ENCODE measurements around the gene RPGRIP1L.
"Not testable (repeated sequence)": the region's sequence is repeated elsewhere in the genome, so short reads cannot be mapped to it uniquely, and the experiment has no call there.

Gene RPGRIP1L

DNA sequence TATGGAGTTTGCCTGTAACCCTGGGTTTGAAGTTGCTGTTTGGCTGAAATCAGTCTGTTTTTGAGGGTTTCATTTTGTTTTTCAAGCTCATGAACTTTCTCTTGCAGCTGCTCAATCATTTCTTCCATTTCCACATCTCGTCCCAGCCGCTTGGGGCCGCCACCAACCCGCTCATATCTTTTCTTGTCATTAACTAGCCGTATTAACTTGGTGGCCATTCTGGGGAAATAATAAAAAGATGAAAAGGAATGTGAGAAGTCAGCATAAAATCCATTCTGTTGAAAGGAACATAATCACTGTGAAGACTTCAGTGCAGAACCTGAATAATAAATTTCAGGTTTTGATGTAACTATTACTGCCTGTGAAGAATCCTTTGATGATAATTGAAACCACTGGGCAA is 11.5 kb downstream of the RPGRIP1L start:
- H3K4me3 ChIP-seq (ENCODE audit: low read depth, low read length): no peak overlapping the region
- TF ChIP-seq, protein P1, sequence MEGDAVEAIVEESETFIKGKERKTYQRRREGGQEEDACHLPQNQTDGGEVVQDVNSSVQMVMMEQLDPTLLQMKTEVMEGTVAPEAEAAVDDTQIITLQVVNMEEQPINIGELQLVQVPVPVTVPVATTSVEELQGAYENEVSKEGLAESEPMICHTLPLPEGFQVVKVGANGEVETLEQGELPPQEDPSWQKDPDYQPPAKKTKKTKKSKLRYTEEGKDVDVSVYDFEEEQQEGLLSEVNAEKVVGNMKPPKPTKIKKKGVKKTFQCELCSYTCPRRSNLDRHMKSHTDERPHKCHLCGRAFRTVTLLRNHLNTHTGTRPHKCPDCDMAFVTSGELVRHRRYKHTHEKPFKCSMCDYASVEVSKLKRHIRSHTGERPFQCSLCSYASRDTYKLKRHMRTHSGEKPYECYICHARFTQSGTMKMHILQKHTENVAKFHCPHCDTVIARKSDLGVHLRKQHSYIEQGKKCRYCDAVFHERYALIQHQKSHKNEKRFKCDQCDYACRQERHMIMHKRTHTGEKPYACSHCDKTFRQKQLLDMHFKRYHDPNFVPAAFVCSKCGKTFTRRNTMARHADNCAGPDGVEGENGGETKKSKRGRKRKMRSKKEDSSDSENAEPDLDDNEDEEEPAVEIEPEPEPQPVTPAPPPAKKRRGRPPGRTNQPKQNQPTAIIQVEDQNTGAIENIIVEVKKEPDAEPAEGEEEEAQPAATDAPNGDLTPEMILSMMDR (IDR thresholded peaks at IDR 0.05; ENCODE audit: low read depth, low read length): peak; percentile 21; the same call in 1 of the 2 replicates

GRCh38 chr16:53690771-53691170 is 12.9 kb downstream of the RPGRIP1L start:
- TF ChIP-seq, protein P1 (IDR thresholded peaks at IDR 0.05; ENCODE audit: low read depth, low read length): no peak
- no peak overlapping the region for H3K4me3 ChIP-seq (ENCODE audit: low read depth, low read length)

DNA sequence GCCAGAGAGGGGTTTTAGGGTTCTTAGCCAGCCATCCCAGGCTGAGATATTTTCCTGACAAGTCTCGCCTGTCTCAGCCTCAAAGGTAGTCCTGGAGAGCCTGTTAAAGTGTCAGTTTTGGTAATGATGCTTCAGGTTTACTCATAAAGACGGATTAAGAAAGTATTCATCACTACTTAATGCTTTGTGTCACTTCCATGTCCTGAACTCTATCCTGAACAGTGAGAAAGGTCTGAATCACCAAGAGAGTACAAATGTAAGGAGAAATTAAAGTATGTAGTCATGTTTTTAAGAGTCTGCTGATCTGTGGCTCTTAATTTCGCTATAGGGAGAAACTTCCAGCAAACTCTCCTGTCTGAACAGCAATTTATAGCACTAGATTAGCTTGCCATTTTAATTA is 14.0 kb downstream of the RPGRIP1L start:
- TF ChIP-seq, protein P1 (IDR thresholded peaks at IDR 0.05; ENCODE audit: low read depth, low read length): no peak
- no peak overlapping the region for H3K4me3 ChIP-seq (ENCODE audit: low read depth, low read length)

DNA sequence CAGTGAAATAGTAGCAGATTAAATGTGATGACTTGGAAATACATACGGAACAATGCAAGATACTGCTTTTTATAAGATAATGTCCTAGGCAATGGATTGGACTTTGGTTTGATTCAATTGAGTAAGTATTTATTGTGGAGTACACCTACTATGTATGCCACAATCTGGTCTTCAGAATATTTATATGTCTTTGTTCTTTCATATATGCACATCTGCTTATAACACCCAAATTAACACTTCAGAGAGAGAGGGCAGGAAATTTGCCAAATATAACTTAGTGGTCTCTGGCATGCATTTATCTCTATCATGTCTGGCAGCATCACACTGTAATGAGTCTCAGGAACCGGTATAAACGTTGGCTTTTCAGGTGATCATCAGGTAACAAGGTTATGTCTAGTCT is 16.9 kb downstream of the RPGRIP1L start:
- TF ChIP-seq, protein P1 (IDR thresholded peaks at IDR 0.05; ENCODE audit: low read depth, low read length): no peak
- no peak overlapping the region for H3K4me3 ChIP-seq (ENCODE audit: low read depth, low read length)

DNA sequence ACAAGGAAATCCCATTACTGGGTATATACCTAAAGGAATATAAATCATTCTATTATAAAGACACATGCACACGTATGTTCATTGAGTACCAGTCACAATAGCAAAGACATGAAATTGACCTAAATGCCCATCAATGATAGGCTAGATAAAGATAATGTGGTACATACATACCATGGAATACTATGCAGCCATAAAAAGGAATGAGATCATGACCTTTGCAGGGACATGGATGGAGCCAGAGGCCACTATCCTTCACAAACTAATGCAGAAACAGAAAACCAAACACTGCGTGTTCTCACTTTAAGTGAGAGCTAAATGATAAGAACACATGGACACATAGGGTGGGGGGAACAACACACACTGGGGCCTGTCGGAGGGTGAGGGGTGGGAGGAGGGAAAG is 18.3 kb downstream of the RPGRIP1L start:
- not testable (repeated sequence) for H3K4me3 ChIP-seq (ENCODE audit: low read depth, low read length)

DNA sequence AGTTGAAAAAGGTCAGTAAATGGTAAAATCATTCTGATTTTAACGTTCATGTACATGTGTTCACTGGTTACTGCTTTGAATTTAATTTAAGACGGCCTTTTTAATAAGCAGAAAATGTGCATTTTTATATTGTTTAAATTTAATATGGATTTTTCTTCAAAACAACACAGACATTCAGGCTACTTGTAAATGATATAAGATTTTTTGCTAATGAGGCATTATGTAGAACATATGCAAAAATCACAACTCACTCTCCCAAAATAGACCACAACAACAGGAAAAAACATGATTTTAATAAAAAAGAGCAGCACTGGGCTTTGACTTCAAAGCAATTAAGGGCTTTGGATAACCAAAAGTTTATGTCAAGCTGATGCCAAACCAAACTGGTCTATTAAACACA is 22.3 kb downstream of the RPGRIP1L start:
- TF ChIP-seq, protein P1 (IDR thresholded peaks at IDR 0.05; ENCODE audit: low read depth, low read length): no peak

DNA sequence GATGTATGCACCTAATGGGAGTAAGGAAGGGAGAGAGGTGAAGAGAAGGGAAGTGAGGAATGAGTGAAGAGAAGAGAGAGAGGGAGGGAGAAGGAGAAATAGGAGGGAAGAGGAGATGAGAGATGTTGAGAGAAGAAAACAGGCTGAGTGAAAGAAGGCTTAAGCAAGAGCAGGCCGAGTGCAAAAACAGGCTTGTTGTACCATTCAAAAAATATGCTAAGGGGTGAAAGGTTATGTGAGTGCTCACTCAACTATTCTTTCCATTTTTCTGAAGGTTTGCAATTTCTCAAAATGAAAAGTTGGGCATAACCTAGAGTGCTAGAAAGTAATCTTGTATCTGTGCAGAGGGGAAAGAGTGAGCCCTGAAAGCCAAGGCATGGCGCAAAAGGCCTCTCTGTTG is 22.9 kb downstream of the RPGRIP1L start:
- no peak overlapping the region for H3K4me3 ChIP-seq (ENCODE audit: low read depth, low read length)
- TF ChIP-seq, protein P1 (IDR thresholded peaks at IDR 0.05; ENCODE audit: low read depth, low read length): no peak

More for the DNA sequence above, 22.3 kb downstream of the RPGRIP1L start:
- H3K4me3 ChIP-seq (ENCODE audit: low read depth, low read length): no peak overlapping the region

DNA sequence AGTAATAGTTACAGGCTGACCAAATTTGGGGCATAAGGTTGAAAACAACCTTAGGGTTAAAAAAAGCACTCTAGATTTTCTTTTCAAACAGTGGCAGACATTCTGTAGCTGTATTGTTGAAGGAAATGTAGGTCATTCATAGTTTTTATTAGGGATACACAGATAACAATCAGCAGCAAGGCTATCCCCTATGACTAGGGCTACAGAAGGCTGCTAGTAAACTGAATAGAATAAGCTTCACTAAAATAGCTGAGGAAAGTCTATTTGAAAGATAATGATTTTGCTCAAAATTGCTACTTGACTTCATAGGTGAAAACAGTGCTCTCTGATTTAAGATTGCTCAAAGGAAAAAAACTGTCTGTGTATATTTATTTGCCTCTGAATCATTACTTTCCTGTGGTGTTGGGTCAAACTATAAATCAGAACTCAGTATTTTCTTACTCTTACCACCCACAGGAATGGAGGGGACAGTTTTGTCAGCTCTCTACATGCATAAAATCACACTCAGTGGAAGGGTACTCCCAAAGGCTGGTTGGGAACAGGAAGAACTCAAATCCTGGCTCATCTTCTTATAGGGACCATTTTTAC is 24.8 kb downstream of the RPGRIP1L start:
- TF ChIP-seq, protein P1 (IDR thresholded peaks at IDR 0.05; ENCODE audit: low read depth, low read length): no peak
- H3K4me3 ChIP-seq (ENCODE audit: low read depth, low read length): no peak overlapping the region
